Skeletal muscle satellite cell (primary cell): Measurements from ENCODE around the gene RAD54L.
"Not testable (repeated sequence)": the region's sequence is repeated elsewhere in the genome, so short reads cannot be mapped to it uniquely, and the experiment has no call there.

Experiments used
- H3K27me3 ChIP-seq: 2 replicates; pipeline ENCODE4 v1.7.0; 2013; ENCODE audit warnings: low read length; ENCODE audit not compliant: control insufficient read depth, insufficient read depth
- H3K36me3 ChIP-seq: 2 replicates; pipeline ENCODE4 v1.7.0; 2013; ENCODE audit warnings: mild to moderate bottlenecking, control low read depth, low read length; ENCODE audit not compliant: insufficient read depth
- H3K4me1 ChIP-seq: 2 replicates; pipeline ENCODE4 v1.7.0; 2013; ENCODE audit warnings: low read length; ENCODE audit not compliant: control insufficient read depth, insufficient read depth
- H3K4me2 ChIP-seq: 2 replicates; pipeline ENCODE4 v1.7.0; 2013; ENCODE audit warnings: mild to moderate bottlenecking, low read length
- H3K4me3 ChIP-seq: 2 replicates; pipeline ENCODE4 v1.7.0; 2013; ENCODE audit warnings: low read length
- H3K9ac ChIP-seq: 2 replicates; pipeline ENCODE4 v1.7.0; 2013; ENCODE audit warnings: mild to moderate bottlenecking, low read depth, low read length, moderate library complexity
- H3K9me3 ChIP-seq: replicated peaks from 2 replicates; pipeline ENCODE4 v1.7.0; 2013; ENCODE audit warnings: mild to moderate bottlenecking, control low read depth, low read length

The RAD54L gene

GRCh38 chr1:46310321-46310720, 62.8 kb downstream of the RAD54L start:
- Histone ChIP-seq H3K4me3 (no peak overlapping the region), H3K4me1 (peaks cover 11% of the 10 kb centered on the region), H3K36me3 (peaks cover 46% of the 10 kb centered on the region), H3K4me2 (no peak overlapping the region), H3K9ac (no peak overlapping the region), H3K9me3 (no peaks in the 10 kb centered on the region), H3K27me3 (no peaks in the 10 kb centered on the region)

- Histone ChIP-seq H3K9me3 (no peaks in the 10 kb centered on the region), H3K36me3 (peaks cover 33% of the 10 kb centered on the region), H3K4me2 (no peak overlapping the region), H3K4me3 (no peak overlapping the region), H3K27me3 (no peaks in the 10 kb centered on the region), H3K9ac (no peak overlapping the region), H3K4me1 (peaks cover 11% of the 10 kb centered on the region)
Observed at GRCh38 chr1:46315669-46316403, 68.3 kb downstream of the RAD54L start.

GRCh38 chr1:46317323-46317722, 69.8 kb downstream of the RAD54L start:
- Histone ChIP-seq H3K27me3 (no peaks in the 10 kb centered on the region), H3K9me3 (no peaks in the 10 kb centered on the region), H3K9ac (no peak overlapping the region), H3K36me3 (peaks cover 26% of the 10 kb centered on the region), H3K4me3 (no peak overlapping the region), H3K4me2 (no peak overlapping the region), H3K4me1 (peaks cover 11% of the 10 kb centered on the region)

- Histone ChIP-seq H3K4me1 (peaks cover 11% of the 10 kb centered on the region), H3K36me3 (peaks cover 14% of the 10 kb centered on the region)
- not testable (repeated sequence) for H3K9me3 ChIP-seq, H3K4me3 ChIP-seq, H3K4me2 ChIP-seq, H3K9ac ChIP-seq, H3K27me3 ChIP-seq
Observed at GRCh38 chr1:46319301-46319700, 71.7 kb downstream of the RAD54L start.

GRCh38 chr1:46319960-46320914, 72.7 kb downstream of the RAD54L start:
- not testable (repeated sequence) for H3K4me3 ChIP-seq, H3K4me2 ChIP-seq, H3K36me3 ChIP-seq, H3K4me1 ChIP-seq, H3K9me3 ChIP-seq, H3K9ac ChIP-seq, H3K27me3 ChIP-seq

GRCh38 chr1:46322191-46322590, 74.6 kb downstream of the RAD54L start:
- not testable (repeated sequence) for H3K4me2 ChIP-seq, H3K4me3 ChIP-seq, H3K9ac ChIP-seq, H3K27me3 ChIP-seq, H3K36me3 ChIP-seq, H3K4me1 ChIP-seq, H3K9me3 ChIP-seq

- H3K4me2 ChIP-seq, H3K36me3 ChIP-seq, H3K9me3 ChIP-seq, H3K4me1 ChIP-seq, H3K27me3 ChIP-seq, H3K4me3 ChIP-seq, H3K9ac ChIP-seq: not testable (repeated sequence)
Observed at GRCh38 chr1:46325285-46326076, 77.9 kb downstream of the RAD54L start.
